WTC11 (cell line): Measurements from ENCODE around the gene FASN. TPM values are rescaled to one million over a fixed set of nuclear protein-coding genes. Genes with fewer than 3 reads are reported as not detected.
A peak's percentile ranks its signal among the peaks of the same experiment; 100 is the strongest.

Experiments
- ATAC-seq: fragments of 200-7000 bp; cut with Tn5 transposase; 2 replicates; pipeline ENCODE4 v1.10.0; 2021; ENCODE audit warnings: mild to moderate bottlenecking, moderate library complexity
- CTCF ChIA-PET: fragments of 300-600 bp; sonication (Branson Sonifier 250); formaldehyde crosslinking; loops from one replicate; lab custom pipeline; 2021; ENCODE audit warnings: antibody characterized with exemption; lab: Charles Lee
- POLR2A ChIA-PET: fragments of 350-600 bp; sonication (Branson Sonifier 250); formaldehyde crosslinking; loops from one replicate; lab custom pipeline; 2021; ENCODE audit warnings: antibody characterized with exemption; lab: Charles Lee
- DNase-seq: peaks from one replicate; pipeline ENCODE4 v3.0.0; 2021; ENCODE audit warnings: low spot score
- H3K27ac Mint-ChIP-seq: 2 replicates; pipeline ENCODE4 v1.8.0; 2021; ENCODE audit warnings: mixed read lengths
- H3K27me3 Mint-ChIP-seq: 2 replicates; pipeline ENCODE4 v1.8.0; 2021; ENCODE audit warnings: low read depth, mild to moderate bottlenecking, moderate library complexity, mixed read lengths
- H3K36me3 Mint-ChIP-seq: 2 replicates; pipeline ENCODE4 v1.8.0; 2021; ENCODE audit warnings: mixed read lengths
- H3K4me1 Mint-ChIP-seq: 2 replicates; pipeline ENCODE4 v1.8.0; 2022; ENCODE audit warnings: mixed read lengths
- H3K4me3 Mint-ChIP-seq: 2 replicates; pipeline ENCODE4 v1.8.0; 2021; ENCODE audit warnings: mild to moderate bottlenecking, moderate library complexity, mixed read lengths
- H3K9me3 Mint-ChIP-seq: 2 replicates; pipeline ENCODE4 v1.8.0; 2021; ENCODE audit warnings: mixed read lengths
- ATF1 ChIP-seq: sonication (generic); formaldehyde crosslinking; IDR thresholded peaks from 2 replicates; pipeline ENCODE4 v1.8.1; 2023; ENCODE audit warnings: mild to moderate bottlenecking, moderate library complexity, missing genetic modification reagents
- ERG ChIP-seq: fragments of 250-450 bp; sonication (Bioruptor Pico); IDR thresholded peaks from 2 replicates; pipeline ENCODE4 v1.8.0; 2021; ENCODE audit warnings: mild to moderate bottlenecking
- GRHL2 ChIP-seq: fragments of 250-450 bp; sonication (Bioruptor Pico); IDR thresholded peaks from 2 replicates; pipeline ENCODE4 v1.8.0; 2022; ENCODE audit warnings: mild to moderate bottlenecking, moderate library complexity; ENCODE audit not compliant: insufficient replicate concordance, severe bottlenecking
- MYBL2 ChIP-seq: sonication (generic); formaldehyde crosslinking; IDR thresholded peaks from 2 replicates; pipeline ENCODE4 v1.8.1; 2023; ENCODE audit warnings: mild to moderate bottlenecking, moderate library complexity, missing genetic modification reagents
- NR1H2 ChIP-seq: sonication (generic); formaldehyde crosslinking; IDR thresholded peaks from 2 replicates; pipeline ENCODE4 v1.9.0; 2021; ENCODE audit warnings: mild to moderate bottlenecking, moderate library complexity, missing genetic modification reagents
- SMAD3 ChIP-seq: sonication (generic); formaldehyde crosslinking; IDR thresholded peaks from 2 replicates; pipeline ENCODE4 v1.8.0; 2022; ENCODE audit warnings: missing genetic modification reagents, mild to moderate bottlenecking, borderline replicate concordance
- ZMAT4 ChIP-seq: fragments of 250-450 bp; sonication (Bioruptor Pico); IDR thresholded peaks from 2 replicates; pipeline ENCODE4 v1.9.0; 2021; ENCODE audit warnings: mild to moderate bottlenecking
- ZNF121 ChIP-seq: sonication (generic); formaldehyde crosslinking; IDR thresholded peaks from 2 replicates; pipeline ENCODE4 v1.8.0; 2023; ENCODE audit warnings: missing genetic modification reagents
- ZNF232 ChIP-seq: sonication (generic); formaldehyde crosslinking; IDR thresholded peaks from 2 replicates; pipeline ENCODE4 v1.8.0; 2022; ENCODE audit warnings: mild to moderate bottlenecking, missing genetic modification reagents
- ZNF263 ChIP-seq: sonication (generic); formaldehyde crosslinking; IDR thresholded peaks from 2 replicates; pipeline ENCODE4 v1.8.1; 2022; ENCODE audit warnings: low read depth, mild to moderate bottlenecking, moderate library complexity, missing genetic modification reagents
- ZNF423 ChIP-seq: fragments of 250-450 bp; sonication (Bioruptor Pico); IDR thresholded peaks from 2 replicates; pipeline ENCODE4 v2.1.2; 2022; ENCODE audit warnings: mild to moderate bottlenecking, moderate library complexity
- ZNF671 ChIP-seq: fragments of 250-450 bp; sonication (Bioruptor Pico); IDR thresholded peaks from 2 replicates; pipeline ENCODE4 v1.8.0; 2021; ENCODE audit warnings: mild to moderate bottlenecking
- total RNA-seq: library from RNA; stranded (reverse); gene quantifications from 3 replicates; pipeline ENCODE4 v1.2.3, GENCODE V29; 2021
- TF ChIP-seq, protein P1 (sequence below): sonication (generic); formaldehyde crosslinking; IDR thresholded peaks from 2 replicates; pipeline ENCODE4 v1.8.0; 2023; ENCODE audit warnings: missing genetic modification reagents, mild to moderate bottlenecking, borderline replicate concordance
- TF ChIP-seq, protein P2 (sequence below): sonication (generic); formaldehyde crosslinking; IDR thresholded peaks from 2 replicates; pipeline ENCODE4 v1.8.0; 2022; ENCODE audit warnings: mild to moderate bottlenecking, missing genetic modification reagents
- TF ChIP-seq, protein P3 (sequence below): sonication (generic); formaldehyde crosslinking; IDR thresholded peaks from 2 replicates; pipeline ENCODE4 v1.8.1; 2022; ENCODE audit warnings: mild to moderate bottlenecking, moderate library complexity, missing genetic modification reagents

The FASN gene
- total RNA-seq, 1 experiment from 2014 or later: 742 TPM

DNA sequence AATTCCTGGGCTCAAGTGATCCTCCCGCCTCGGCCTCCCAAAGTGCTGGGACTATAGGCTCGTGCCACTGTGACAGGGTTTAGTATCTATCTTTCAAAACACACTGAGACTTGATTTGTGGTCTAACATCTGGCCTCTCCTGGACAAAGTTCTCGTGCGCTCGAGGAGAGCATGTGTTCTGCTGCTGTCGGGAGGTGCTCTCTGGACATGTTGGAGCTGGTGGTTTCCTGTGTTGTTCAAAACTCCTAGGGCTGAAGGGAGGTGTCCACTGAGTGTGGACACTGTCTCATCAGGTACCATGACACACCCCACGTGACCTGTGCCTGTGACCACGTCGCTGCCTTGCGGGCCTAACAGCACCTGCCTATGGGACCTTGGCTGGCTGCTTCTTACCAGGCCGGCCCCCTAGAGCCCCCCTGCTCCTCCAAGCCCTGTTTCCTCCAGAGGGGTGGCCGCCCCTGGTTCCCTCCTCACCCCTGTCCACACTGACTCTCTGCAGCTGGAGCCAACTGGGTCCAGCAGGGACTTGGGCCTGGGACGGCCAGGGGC lies 52.0 kb downstream of the FASN start:
- peaks cover 26% of the 10 kb centered on the region for H3K4me1 Mint-ChIP-seq
- ChIA-PET POLR2A (interaction anchor here (1.0 kb wide), 1 partner anchor 113 kb away, joined by 3 read pairs; no protein-coding TSS in a partner anchor), CTCF (no interaction called here)
- H3K27ac Mint-ChIP-seq: no peak overlapping the region
- H3K36me3 Mint-ChIP-seq: peaks cover 10% of the 10 kb centered on the region
- no peaks in the 10 kb centered on the region for H3K9me3 Mint-ChIP-seq
- no peaks in the 10 kb centered on the region; the same call in 1 of the 2 replicates for H3K27me3 Mint-ChIP-seq
- no peak for TF ChIP-seq ERG (CRISPR knock-in tag)
- no peak for TF ChIP-seq ZNF232
- TF ChIP-seq ZNF263 (CRISPR knock-in tag): no peak
- TF ChIP-seq GRHL2 (CRISPR knock-in tag): no peak
- TF ChIP-seq MYBL2 (CRISPR knock-in tag): no peak
- TF ChIP-seq, protein P1, sequence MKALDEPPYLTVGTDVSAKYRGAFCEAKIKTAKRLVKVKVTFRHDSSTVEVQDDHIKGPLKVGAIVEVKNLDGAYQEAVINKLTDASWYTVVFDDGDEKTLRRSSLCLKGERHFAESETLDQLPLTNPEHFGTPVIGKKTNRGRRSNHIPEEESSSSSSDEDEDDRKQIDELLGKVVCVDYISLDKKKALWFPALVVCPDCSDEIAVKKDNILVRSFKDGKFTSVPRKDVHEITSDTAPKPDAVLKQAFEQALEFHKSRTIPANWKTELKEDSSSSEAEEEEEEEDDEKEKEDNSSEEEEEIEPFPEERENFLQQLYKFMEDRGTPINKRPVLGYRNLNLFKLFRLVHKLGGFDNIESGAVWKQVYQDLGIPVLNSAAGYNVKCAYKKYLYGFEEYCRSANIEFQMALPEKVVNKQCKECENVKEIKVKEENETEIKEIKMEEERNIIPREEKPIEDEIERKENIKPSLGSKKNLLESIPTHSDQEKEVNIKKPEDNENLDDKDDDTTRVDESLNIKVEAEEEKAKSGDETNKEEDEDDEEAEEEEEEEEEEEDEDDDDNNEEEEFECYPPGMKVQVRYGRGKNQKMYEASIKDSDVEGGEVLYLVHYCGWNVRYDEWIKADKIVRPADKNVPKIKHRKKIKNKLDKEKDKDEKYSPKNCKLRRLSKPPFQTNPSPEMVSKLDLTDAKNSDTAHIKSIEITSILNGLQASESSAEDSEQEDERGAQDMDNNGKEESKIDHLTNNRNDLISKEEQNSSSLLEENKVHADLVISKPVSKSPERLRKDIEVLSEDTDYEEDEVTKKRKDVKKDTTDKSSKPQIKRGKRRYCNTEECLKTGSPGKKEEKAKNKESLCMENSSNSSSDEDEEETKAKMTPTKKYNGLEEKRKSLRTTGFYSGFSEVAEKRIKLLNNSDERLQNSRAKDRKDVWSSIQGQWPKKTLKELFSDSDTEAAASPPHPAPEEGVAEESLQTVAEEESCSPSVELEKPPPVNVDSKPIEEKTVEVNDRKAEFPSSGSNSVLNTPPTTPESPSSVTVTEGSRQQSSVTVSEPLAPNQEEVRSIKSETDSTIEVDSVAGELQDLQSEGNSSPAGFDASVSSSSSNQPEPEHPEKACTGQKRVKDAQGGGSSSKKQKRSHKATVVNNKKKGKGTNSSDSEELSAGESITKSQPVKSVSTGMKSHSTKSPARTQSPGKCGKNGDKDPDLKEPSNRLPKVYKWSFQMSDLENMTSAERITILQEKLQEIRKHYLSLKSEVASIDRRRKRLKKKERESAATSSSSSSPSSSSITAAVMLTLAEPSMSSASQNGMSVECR (CRISPR knock-in tag): no peak
- TF ChIP-seq, protein P2, sequence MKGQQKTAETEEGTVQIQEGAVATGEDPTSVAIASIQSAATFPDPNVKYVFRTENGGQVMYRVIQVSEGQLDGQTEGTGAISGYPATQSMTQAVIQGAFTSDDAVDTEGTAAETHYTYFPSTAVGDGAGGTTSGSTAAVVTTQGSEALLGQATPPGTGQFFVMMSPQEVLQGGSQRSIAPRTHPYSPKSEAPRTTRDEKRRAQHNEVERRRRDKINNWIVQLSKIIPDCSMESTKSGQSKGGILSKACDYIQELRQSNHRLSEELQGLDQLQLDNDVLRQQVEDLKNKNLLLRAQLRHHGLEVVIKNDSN (CRISPR knock-in tag): no peak
- TF ChIP-seq, protein P3, sequence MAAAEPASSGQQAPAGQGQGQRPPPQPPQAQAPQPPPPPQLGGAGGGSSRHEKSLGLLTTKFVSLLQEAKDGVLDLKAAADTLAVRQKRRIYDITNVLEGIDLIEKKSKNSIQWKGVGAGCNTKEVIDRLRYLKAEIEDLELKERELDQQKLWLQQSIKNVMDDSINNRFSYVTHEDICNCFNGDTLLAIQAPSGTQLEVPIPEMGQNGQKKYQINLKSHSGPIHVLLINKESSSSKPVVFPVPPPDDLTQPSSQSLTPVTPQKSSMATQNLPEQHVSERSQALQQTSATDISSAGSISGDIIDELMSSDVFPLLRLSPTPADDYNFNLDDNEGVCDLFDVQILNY (CRISPR knock-in tag): no peak
- no peak for TF ChIP-seq NR1H2 (CRISPR knock-in tag)
- TF ChIP-seq ZNF671 (CRISPR knock-in tag): no peak
- TF ChIP-seq ZMAT4 (CRISPR knock-in tag): no peak
- DNase-seq: no peak
- H3K4me3 Mint-ChIP-seq: no peak overlapping the region
- ATAC-seq: no peak

DNA sequence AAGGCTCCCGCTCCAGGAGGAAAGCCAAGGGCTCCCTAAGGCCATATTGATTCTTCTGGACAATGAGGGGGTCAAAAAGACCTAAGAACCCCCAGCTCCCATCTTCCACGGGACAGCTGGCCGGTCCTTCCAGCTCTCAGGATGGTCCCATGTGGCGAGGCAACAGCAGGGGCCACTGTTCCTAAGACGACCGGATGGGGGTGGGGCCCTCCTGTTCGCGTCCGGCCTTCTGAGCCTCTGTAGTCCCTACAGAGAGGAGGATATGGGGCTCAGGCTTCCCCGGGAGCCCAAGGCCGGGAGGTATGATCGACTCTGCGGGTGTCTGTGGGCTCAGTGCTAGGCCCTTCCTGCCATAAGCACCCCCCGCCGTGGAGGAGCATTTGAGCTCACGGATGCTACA lies 54.5 kb downstream of the FASN start:
- Mint-ChIP-seq H3K36me3 (peaks cover 10% of the 10 kb centered on the region), H3K4me1 (peaks cover 27% of the 10 kb centered on the region), H3K4me3 (no peak overlapping the region), H3K27ac (no peak overlapping the region), H3K27me3 (peaks cover 6% of the 10 kb centered on the region; the same call in 1 of the 2 replicates), H3K9me3 (no peaks in the 10 kb centered on the region)
- ATAC-seq (peak; percentile 69), DNase-seq (no peak)
- CTCF ChIA-PET: interaction anchor here (0.6 to 2.9 kb wide), 8 partner anchors 13 to 111 kb away, joined by 3 to 25 read pairs (median 4); partner anchors contain the start of genes CENPX, LRRC45 and RAC3
- TF ChIP-seq SMAD3 (no peak), ZNF423 (CRISPR knock-in tag) (peak; percentile 61)
- POLR2A ChIA-PET: no interaction called here

GRCh38 chr17:82042649-82043048 lies 55.4 kb downstream of the FASN start:
- peaks cover 10% of the 10 kb centered on the region for H3K27me3 Mint-ChIP-seq
- no peak for DNase-seq
- no peak for ATAC-seq
- H3K9me3 Mint-ChIP-seq: no peaks in the 10 kb centered on the region
- POLR2A ChIA-PET: interaction anchor here (0.6 kb wide), 1 partner anchor 113 kb away, joined by 3 read pairs; no protein-coding TSS in a partner anchor
- peaks cover 8% of the 10 kb centered on the region for H3K36me3 Mint-ChIP-seq
- no peak overlapping the region for H3K27ac Mint-ChIP-seq
- H3K4me1 Mint-ChIP-seq: peaks cover 32% of the 10 kb centered on the region
- TF ChIP-seq ZNF121 (CRISPR knock-in tag) (peak; percentile 57; the same call in 1 of the 2 replicates), ATF1 (CRISPR knock-in tag) (no peak)
- CTCF ChIA-PET: interaction anchor here (0.7 to 2.9 kb wide), 4 partner anchors 12 to 64 kb away, joined by 4 to 25 read pairs (median 6); partner anchors contain the start of genes CENPX, LRRC45 and RAC3
- H3K4me3 Mint-ChIP-seq: no peak overlapping the region
